Right renal cortex interstitium (tissue), 3 donors: ENCODE measurements around the gene CRHR2. TPM values are rescaled to one million over a fixed set of nuclear protein-coding genes. Genes with fewer than 3 reads are reported as not detected.

Source experiments
- DNase-seq, 3 donors: peaks; one replicate each; pipeline ENCODE4 v3.0.0-alpha.2; 2013; ENCODE audit warnings: low read depth in 3 of 3, low spot score in 2 of 3
- polyA plus RNA-seq, 3 donors: library from polyadenylated mRNA; unstranded; fragments of 120-200 nt; gene quantifications; one replicate each; pipeline ENCODE4 v1.2.1, GENCODE V29; 2013; ENCODE audit not compliant: insufficient read length in 3 of 3

Gene CRHR2
- polyA plus RNA-seq, 3 donors = 0.24 TPM; not detected in 2

GRCh38 chr7:30634193-30634626 is 48.0 kb downstream of the CRHR2 start:
- no peak for DNase-seq

GRCh38 chr7:30633223-30633622 is 49.0 kb downstream of the CRHR2 start:
- DNase-seq = no peak

GRCh38 chr7:30630986-30631385 is 51.3 kb downstream of the CRHR2 start:
- DNase-seq = no peak

- DNase-seq = no peak
These were observed 55.2 kb downstream of the CRHR2 start for GRCh38 chr7:30627026-30627425.

- no peak for DNase-seq
These were observed 57.0 kb downstream of the CRHR2 start for GRCh38 chr7:30625283-30625682.

- DNase-seq = no peak
These were observed 63.3 kb downstream of the CRHR2 start for GRCh38 chr7:30618961-30619360.

GRCh38 chr7:30618080-30618676 is 64.1 kb downstream of the CRHR2 start:
- no peak for DNase-seq

GRCh38 chr7:30617359-30617758 is 64.9 kb downstream of the CRHR2 start:
- DNase-seq = no peak

GRCh38 chr7:30616318-30616717 is 65.9 kb downstream of the CRHR2 start:
- no peak for DNase-seq

GRCh38 chr7:30613366-30614325 is 68.6 kb downstream of the CRHR2 start:
- DNase-seq = no peak

- DNase-seq = no peak
These were observed 69.5 kb downstream of the CRHR2 start for GRCh38 chr7:30612658-30613265.

- DNase-seq = no peak
These were observed 76.4 kb downstream of the CRHR2 start for GRCh38 chr7:30605832-30606231.

GRCh38 chr7:30604901-30605300 is 77.4 kb downstream of the CRHR2 start:
- DNase-seq = no peak

Other genes with a start within 250 kb of the CRHR2 start
- 1 to 10 TPM; 7.2 to 8.5 (median 8.1) TPM for gene NOD1, start 203.7 kb downstream of the CRHR2 start, polyA plus RNA-seq
- gene GGCT, start 177.6 kb downstream of the CRHR2 start, polyA plus RNA-seq = 10 to 100 TPM; 78.7 to 84.3 (median 79.2) TPM
- 100 to 1,000 TPM in 1 of 3 donors, 10 to 100 TPM in 2; 95.8 to 101 (median 98.7) TPM for gene GARS1, start 87.6 kb downstream of the CRHR2 start, polyA plus RNA-seq
- 1 to 10 TPM; 1.1 to 1.4 (median 1.3) TPM for gene INMT, start 69.7 kb upstream of the CRHR2 start, polyA plus RNA-seq
- gene MINDY4, start 89.0 kb upstream of the CRHR2 start, polyA plus RNA-seq = 10 to 100 TPM; 10.7 to 11.4 (median 10.8) TPM
- 100 to 1,000 TPM; 183 to 258 (median 218) TPM for gene AQP1, start 229.4 kb upstream of the CRHR2 start, polyA plus RNA-seq